Esophagus squamous epithelium (tissue), 5 donors: ENCODE results near the gene CDC42. TPM values are rescaled to one million over a fixed set of nuclear protein-coding genes. Genes with fewer than 3 reads are reported as not detected.

Source experiments
- DNase-seq: peaks from one replicate; lab custom pipeline; 2025; lab: John Stamatoyannopoulos, UW
- H3K27ac ChIP-seq, 4 donors: fragments of 200-600 bp; sonication (generic); one replicate each; pipeline ENCODE4 v1.5.1; 2016 to 2019; ENCODE audit warnings: mild to moderate bottlenecking in 1 of 4
- H3K27me3 ChIP-seq, 4 donors: fragments of 200-600 bp; sonication (generic); 1 replicate in 3 of 4; 2 replicates in 1 of 4; pipeline versions ENCODE4 v1.5.1 to v1.6.0; 2017 to 2021; ENCODE audit warnings: antibody characterized with exemption in 1 of 4
- H3K36me3 ChIP-seq, 3 donors: fragments of 200-600 bp; sonication (generic); one replicate each; pipeline ENCODE4 v1.5.1; 2016 to 2019
- H3K4me1 ChIP-seq, 3 donors: fragments of 200-600 bp; sonication (generic); one replicate each; pipeline ENCODE4 v1.5.1; 2017 to 2019
- H3K4me3 ChIP-seq, 4 donors: fragments of 200-600 bp; sonication (generic); 1 replicate in 3 of 4; 2 replicates in 1 of 4; pipeline ENCODE4 v1.5.1; 2016 to 2019; ENCODE audit warnings: mild to moderate bottlenecking in 2 of 4, moderate library complexity in 1 of 4
- H3K9me3 ChIP-seq, 3 donors: fragments of 200-600 bp; sonication (generic); one replicate each; pipeline ENCODE4 v1.5.1; 2016 to 2019
- POLR2A ChIP-seq, 4 donors: fragments of 450-650 bp; IDR thresholded peaks; one replicate each; pipeline ENCODE4 v1.6.1; 2017; ENCODE audit warnings: antibody characterized with exemption in 4 of 4, mild to moderate bottlenecking in 4 of 4, moderate library complexity in 3 of 4
- WGBS, 2 donors: methylation state at CpG; one replicate each; pipeline ENCODE4 v1.1.5; 2018; 5-methylcytosine and 5-hydroxymethylcytosine counted together
- intact Hi-C: fragments of 100-400 bp; cut with DNase I; formaldehyde crosslinking; loops from one replicate; pipeline ENCODE4 v1.15.0; 2022
- total RNA-seq, 4 donors: library from RNA; depleted of rRNA; stranded (reverse); fragments of >200 nt; gene quantifications; one replicate each; pipeline ENCODE4 v1.1.0, GENCODE V29; 2016
- TF ChIP-seq, protein P1 (sequence below), 6 experiments: fragments of 450-650 bp in 4 of 6; fragments of 200-600 bp in 2 of 6; sonication (generic) in 2 of 6; IDR thresholded peaks; one replicate each; pipeline ENCODE4 v1.5.1; 2016 to 2019; ENCODE audit warnings: antibody characterized with exemption in 6 of 6, mild to moderate bottlenecking in 4 of 6, moderate library complexity in 4 of 6
- donor health status: DM: yes; HTN: yes; CAD: no.

The CDC42 gene
- total RNA-seq, 4 donors from 2014 or later: 157 to 259 (median 192) TPM

DNA sequence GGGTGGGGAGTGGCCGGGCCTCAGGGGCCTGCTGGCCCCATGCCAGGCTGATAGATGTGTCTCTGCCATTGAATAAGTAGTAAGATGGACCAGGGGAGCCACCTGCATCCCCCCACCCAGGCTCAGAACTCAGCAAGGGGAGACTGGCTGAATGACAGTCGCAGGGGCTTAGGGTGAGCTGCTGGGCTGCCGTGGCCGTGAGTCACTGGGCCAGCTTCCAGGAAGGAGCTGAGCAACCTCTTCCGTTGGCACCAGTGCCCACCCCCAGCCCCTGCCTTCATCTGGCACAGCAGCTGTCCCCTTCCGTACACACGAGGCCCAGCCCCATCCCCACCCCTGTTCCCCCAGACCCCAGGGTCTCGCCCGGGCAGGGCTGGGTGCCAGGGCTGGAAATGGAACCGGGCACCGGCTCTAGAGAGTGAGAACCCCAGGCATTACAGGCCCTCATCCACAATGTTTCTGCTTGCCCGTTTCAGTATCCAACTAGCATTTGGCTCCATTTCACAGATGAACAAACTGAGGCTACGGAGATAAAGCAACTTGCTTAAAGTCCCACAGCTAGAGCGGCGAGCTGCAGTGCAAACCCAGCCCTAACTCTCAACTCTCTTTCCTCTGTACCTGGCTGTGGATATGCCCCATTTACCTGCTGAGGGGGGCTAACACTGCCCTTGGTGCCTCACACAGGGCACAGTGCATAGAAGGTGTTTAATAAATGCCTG lies 80.2 kb downstream of the CDC42 start:
- intact Hi-C loops: no loop called here
- Histone ChIP-seq H3K4me1 (peaks cover 23 to 51% (median 25%) of the 10 kb centered on the region in 3 donors), H3K4me3 (no peak overlapping the region), H3K36me3 (peaks cover 0 to 26% (median 0%) of the 10 kb centered on the region in 3 donors), H3K27ac (peak overlapping the region in 1 of 4 donors; percentile 5), H3K27me3 (peaks cover 0 to 22% (median 0%) of the 10 kb centered on the region in 4 donors), H3K9me3 (no peaks in the 10 kb centered on the region)
- WGBS, 2 donors: 45% methylated on average over 6 of the region's 15 CpGs; no CpG with 5 or more reads in 1 of the 2 donors
- no peak for DNase-seq
- TF ChIP-seq, protein P1, sequence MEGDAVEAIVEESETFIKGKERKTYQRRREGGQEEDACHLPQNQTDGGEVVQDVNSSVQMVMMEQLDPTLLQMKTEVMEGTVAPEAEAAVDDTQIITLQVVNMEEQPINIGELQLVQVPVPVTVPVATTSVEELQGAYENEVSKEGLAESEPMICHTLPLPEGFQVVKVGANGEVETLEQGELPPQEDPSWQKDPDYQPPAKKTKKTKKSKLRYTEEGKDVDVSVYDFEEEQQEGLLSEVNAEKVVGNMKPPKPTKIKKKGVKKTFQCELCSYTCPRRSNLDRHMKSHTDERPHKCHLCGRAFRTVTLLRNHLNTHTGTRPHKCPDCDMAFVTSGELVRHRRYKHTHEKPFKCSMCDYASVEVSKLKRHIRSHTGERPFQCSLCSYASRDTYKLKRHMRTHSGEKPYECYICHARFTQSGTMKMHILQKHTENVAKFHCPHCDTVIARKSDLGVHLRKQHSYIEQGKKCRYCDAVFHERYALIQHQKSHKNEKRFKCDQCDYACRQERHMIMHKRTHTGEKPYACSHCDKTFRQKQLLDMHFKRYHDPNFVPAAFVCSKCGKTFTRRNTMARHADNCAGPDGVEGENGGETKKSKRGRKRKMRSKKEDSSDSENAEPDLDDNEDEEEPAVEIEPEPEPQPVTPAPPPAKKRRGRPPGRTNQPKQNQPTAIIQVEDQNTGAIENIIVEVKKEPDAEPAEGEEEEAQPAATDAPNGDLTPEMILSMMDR (IDR thresholded peaks at IDR 0.05): no peak
- TF ChIP-seq POLR2A (IDR thresholded peaks at IDR 0.05): no peak

DNA sequence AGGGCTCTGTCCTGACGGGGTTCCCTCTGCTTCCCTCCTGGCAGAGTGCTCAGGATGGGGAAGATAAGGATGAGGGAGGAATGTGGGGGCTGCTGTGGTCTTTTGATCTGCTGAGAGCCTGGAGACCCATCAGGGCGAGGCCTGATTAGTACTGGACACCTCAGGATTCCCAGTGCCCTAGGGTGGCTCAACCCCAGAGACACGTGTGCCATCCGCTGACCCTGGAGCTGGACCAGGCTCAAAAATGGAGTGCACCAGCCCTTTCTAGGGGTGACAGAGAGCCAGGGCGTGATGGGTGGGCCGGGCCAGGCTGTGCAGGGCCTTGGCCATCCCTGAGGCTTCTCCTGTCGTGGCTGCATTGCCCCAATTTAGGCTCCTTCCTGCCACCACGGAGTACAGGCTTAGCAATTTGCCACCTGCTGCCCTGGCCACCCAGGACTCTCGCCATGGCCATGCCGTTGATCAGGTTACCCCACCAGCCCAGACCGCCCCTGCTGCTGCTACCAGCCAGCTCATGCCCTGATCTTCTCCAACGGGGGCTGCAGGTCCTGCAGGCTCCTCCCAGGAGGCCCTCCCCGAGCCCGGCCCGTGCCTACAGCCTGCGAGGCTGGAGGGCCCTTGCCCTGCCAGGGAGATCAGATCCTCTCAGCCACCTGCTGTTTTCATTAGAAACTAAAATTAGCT lies 80.9 kb downstream of the CDC42 start:
- peaks cover 0 to 19% (median 0%) of the 10 kb centered on the region in 3 donors for H3K36me3 ChIP-seq
- peaks cover 26 to 58% (median 31%) of the 10 kb centered on the region in 3 donors for H3K4me1 ChIP-seq
- intact Hi-C loops: no loop called here
- 69 to 82% methylated on average over 5 to 8 of the region's 16 CpGs for WGBS, 2 donors
- H3K9me3 ChIP-seq: no peaks in the 10 kb centered on the region
- H3K4me3 ChIP-seq: no peak overlapping the region
- H3K27me3 ChIP-seq: peaks cover 0 to 22% (median 0%) of the 10 kb centered on the region in 4 donors
- no peak for TF ChIP-seq POLR2A (IDR thresholded peaks at IDR 0.05)
- TF ChIP-seq, protein P1 (IDR thresholded peaks at IDR 0.05): no peak
- no peak overlapping the region for H3K27ac ChIP-seq
- DNase-seq: no peak

DNA sequence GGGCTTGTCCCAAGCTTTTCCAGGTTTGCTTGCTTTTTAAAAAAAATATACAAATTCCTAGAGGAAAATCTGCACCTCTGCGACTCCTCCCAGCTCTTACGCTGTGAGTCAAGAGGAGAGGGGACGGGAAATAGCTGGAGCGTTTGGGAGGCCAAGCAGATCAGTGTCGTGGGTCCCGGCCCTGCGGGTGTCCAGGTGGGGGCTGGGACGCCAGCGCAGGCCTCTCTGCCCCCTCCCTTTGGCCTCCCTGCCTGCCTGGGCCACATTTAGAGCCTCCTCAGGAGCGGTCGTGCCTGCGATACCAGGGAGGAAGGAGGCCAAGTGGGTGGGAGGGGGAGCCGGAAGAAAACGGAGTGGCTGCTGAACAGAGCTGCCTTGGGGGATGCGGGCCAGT lies 81.4 kb downstream of the CDC42 start:
- no peak for DNase-seq
- H3K27ac ChIP-seq: no peak overlapping the region
- peaks cover 0 to 14% (median 0%) of the 10 kb centered on the region in 3 donors for H3K36me3 ChIP-seq
- H3K4me1 ChIP-seq: peaks cover 26 to 63% (median 36%) of the 10 kb centered on the region in 3 donors
- WGBS, 2 donors: 27 to 55% methylated on average over 5 to 11 of the region's 15 CpGs
- TF ChIP-seq POLR2A (IDR thresholded peaks at IDR 0.05): no peak
- TF ChIP-seq, protein P1 (IDR thresholded peaks at IDR 0.05): no peak
- H3K4me3 ChIP-seq: no peak overlapping the region
- intact Hi-C loops: no loop called here
- no peaks in the 10 kb centered on the region for H3K9me3 ChIP-seq
- H3K27me3 ChIP-seq: peaks cover 0 to 27% (median 0%) of the 10 kb centered on the region in 4 donors

DNA sequence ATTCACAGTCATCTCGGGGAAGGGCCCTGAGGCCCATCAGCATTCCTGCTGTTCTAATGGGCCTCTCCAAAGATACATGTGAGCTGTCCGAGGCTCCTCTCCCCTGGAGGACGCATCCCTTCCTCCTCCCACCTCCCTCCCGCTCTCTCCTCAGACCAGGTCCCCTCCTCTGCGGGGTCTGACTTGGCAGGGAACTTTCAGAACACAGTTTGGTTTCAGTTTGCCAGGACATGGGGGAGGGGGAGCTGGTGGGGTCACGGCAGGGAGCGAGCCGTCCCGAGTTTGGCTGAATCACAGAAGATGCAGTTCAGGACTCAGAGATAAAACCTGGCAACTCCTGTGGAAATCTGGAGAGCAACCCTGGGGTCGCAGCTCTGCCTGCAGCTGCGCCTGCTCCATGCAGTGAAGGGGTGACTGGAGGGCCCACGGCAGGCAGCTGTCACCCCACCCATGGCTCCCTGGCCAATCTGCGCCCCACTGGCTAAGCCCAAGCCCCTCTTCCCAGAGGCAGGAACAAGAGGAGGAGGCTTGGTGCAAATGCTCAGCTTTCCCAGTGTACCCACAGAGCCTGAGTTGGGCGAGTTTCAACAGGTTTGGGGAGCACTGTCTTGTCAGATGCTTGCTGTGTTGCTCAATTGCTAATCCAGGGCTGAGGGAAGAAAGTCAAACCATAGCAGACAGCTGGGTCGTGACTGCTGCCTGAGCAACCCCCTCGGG lies 84.7 kb downstream of the CDC42 start:
- H3K27me3 ChIP-seq: peaks cover 0 to 44% (median 0%) of the 10 kb centered on the region in 4 donors
- peak overlapping the region in 1 of 4 donors; percentile 37 for H3K4me3 ChIP-seq
- no peak for TF ChIP-seq POLR2A (IDR thresholded peaks at IDR 0.05)
- TF ChIP-seq, protein P1 (IDR thresholded peaks at IDR 0.05): no peak
- no peaks in the 10 kb centered on the region for H3K9me3 ChIP-seq
- H3K27ac ChIP-seq: peak overlapping the region; percentile 34 to 72 (median 57)
- peaks cover 30 to 90% (median 57%) of the 10 kb centered on the region in 3 donors for H3K4me1 ChIP-seq
- H3K36me3 ChIP-seq: no peaks in the 10 kb centered on the region
- 30 to 38% methylated on average over 3 to 6 of the region's 16 CpGs for WGBS, 2 donors
- DNase-seq: no peak
- intact Hi-C loops: no loop called here
